GM10847 (cell line): ENCODE results near the gene ENDOD1.
"Not testable (repeated sequence)": the region's sequence is repeated elsewhere in the genome, so short reads cannot be mapped to it uniquely, and the experiment has no call there.

ENCODE experiments used
- POLR2A ChIP-seq: IDR thresholded peaks from 2 replicates; pipeline ENCODE4 v1.6.1; 2011; ENCODE audit not compliant: insufficient read length; ENCODE audit errors: extremely low read depth

Gene ENDOD1, protein sequence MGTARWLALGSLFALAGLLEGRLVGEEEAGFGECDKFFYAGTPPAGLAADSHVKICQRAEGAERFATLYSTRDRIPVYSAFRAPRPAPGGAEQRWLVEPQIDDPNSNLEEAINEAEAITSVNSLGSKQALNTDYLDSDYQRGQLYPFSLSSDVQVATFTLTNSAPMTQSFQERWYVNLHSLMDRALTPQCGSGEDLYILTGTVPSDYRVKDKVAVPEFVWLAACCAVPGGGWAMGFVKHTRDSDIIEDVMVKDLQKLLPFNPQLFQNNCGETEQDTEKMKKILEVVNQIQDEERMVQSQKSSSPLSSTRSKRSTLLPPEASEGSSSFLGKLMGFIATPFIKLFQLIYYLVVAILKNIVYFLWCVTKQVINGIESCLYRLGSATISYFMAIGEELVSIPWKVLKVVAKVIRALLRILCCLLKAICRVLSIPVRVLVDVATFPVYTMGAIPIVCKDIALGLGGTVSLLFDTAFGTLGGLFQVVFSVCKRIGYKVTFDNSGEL

DNA sequence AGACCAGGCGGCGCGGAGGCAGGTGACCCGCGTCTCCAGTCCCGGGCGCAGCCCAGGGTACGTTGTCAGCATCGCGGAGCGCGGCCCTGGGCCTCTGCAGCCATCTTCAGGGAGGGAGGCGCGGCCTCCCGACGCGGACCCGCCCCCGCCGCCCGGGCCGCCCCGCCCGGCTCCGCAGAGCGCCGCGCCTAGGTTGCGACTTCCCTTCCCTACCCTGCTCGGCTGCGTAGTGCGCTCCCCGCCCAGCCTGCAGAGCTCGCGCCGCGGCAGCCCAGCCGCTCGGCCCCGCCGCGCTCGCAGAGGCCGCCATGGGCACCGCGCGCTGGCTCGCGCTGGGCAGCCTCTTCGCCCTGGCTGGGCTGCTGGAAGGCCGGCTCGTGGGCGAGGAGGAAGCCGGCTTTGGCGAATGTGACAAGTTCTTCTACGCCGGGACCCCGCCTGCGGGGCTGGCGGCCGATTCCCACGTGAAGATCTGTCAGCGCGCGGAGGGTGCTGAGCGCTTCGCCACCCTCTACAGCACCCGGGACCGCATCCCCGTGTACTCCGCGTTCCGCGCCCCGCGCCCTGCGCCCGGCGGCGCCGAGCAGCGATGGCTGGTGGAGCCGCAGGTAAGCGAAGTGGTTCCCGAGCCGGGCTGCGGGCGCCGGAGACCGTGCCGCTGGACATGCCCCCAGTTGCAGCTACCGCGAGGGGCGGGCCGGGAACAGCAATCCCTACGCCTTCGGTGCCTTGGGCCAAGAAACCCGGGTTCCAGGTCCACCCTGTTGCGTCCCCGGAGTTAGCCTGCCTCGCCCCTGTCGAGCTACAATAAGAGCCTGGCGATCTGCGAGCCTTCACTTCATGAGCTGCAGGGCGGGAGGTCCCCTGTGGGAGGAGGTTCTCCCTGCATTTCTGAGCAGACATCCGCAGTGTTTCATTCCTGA lies at the start of gene ENDOD1:
ENDOD1 (plus strand) TSS at position 227 of the 923 bp plus-strand sequence; CDS start at position 309, 82 bp downstream.
- peak; percentile 90 for TF ChIP-seq POLR2A

- no peak for TF ChIP-seq POLR2A
Observed at GRCh38 chr11:95042239-95042638, 47.4 kb upstream of the ENDOD1 start.

- TF ChIP-seq POLR2A, result no peak
Observed at GRCh38 chr11:95042906-95043305, 46.7 kb upstream of the ENDOD1 start.

DNA sequence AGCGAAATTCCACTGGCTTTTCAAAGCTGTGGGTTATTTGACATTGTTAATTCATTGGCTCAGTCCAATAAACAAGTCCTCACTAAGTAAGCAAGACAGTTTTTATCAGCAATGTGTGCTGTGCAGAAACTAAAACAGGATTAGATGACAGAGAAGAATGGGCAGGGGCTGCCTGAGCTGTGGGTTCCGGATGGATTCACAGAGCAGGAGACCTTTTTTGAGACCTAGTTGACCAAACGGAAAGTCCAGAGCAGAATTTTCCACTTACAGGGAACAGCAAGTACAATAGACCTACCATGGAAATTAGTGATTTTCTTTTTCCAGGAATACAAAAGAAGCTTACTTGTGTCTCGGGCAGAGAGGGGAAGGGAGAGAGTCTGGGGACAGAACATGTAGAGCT lies 45.6 kb upstream of the ENDOD1 start:
- no peak for TF ChIP-seq POLR2A

GRCh38 chr11:95045812-95046211 lies 43.8 kb upstream of the ENDOD1 start:
- no peak for TF ChIP-seq POLR2A

DNA sequence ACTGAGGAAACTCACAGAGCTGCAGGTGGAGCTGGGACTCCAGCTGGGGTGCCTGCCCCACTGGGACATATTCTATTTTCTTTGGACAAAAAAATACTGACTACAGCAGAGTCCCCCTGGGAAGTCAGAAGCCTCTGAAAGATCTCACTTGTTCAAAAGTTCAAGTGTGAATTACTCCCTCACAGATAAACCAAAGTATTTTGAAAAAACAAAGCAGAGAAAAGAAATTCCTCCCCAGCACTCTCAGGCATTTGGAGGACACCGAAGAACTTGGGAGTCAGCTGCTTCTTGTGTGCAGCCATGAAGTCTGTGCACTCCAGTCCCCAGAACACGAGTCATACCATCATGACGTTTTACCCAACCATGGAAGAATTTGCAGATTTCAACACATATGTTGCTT lies 40.5 kb upstream of the ENDOD1 start, which contains the start of gene KDM4F:
KDM4F (plus strand) TSS at position 301 of the 400 bp plus-strand sequence.
- not testable (repeated sequence) for TF ChIP-seq POLR2A

- no peak for TF ChIP-seq POLR2A
Observed at GRCh38 chr11:95050595-95051202, 38.9 kb upstream of the ENDOD1 start.

GRCh38 chr11:95054356-95054755 lies 35.3 kb upstream of the ENDOD1 start:
- TF ChIP-seq POLR2A, result no peak

DNA sequence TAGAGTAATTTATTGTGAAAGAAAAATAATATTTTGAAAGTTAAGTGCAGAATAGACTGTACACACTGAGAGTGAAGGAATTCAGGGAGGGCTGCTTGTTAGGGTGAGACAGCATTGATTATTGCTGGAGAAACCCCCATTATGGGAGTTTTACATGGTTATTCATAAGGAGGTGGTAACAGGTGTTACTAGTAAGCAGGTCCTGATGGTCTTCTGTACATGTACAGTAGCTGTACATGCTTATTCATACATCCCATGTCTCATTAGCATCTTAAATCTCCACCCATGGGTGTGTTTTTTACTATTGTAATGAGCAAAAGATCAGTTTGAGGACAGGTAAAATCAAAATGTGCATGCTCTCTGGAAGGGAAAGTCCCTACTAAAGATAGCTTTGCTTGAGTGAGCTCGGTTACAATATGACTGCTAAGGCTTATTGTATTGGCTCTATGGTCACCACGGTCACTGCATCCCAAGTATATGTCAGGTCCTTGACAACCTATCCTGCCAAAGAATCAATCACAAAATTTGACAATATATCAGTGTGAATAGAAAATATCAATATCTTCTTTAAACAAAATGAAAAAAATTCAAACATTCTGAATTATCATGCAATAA lies 34.3 kb upstream of the ENDOD1 start:
- no peak for TF ChIP-seq POLR2A

GRCh38 chr11:95057959-95058358 lies 31.7 kb upstream of the ENDOD1 start:
- TF ChIP-seq POLR2A, result no peak

DNA sequence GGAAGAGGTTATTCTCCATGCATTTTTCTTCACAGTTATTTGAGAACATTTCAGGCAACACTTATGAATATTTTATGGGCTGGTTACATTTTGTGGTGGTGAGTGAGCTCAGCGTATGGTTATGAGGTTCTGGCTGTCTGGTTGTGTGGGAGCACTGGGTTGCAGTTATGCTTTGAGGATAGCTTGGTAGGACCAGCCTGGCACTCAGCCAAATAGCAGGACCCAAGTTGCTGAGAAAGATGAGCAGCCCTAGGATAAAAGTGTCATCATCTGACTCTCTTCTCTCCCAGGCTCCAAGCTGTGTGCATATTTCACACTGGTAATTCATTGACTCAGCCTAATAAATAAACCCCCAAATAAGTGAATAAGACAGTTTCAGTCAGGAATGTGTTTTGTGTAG lies 31.0 kb upstream of the ENDOD1 start:
- TF ChIP-seq POLR2A, result no peak

GRCh38 chr11:95059046-95059445 lies 30.6 kb upstream of the ENDOD1 start:
- TF ChIP-seq POLR2A, result no peak

DNA sequence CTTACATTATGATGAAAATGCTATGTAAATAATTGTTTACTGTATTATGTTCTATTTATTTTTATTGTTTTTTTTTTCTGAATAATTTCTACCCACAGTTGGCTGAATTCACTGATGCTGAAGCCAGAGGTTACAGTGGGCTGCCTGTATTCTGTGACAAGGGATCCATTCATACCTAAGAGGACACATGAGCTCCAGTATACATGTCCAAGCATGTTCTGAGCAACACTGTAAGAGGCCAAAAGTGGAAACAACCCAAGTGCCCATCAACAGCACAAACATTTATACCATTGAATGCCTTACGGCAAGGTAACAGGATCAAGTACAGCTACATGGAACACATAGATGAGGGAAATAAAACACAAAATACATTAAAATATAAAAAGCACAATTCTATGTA lies 24.3 kb upstream of the ENDOD1 start:
- no peak for TF ChIP-seq POLR2A

GRCh38 chr11:95066716-95067038 lies 23.0 kb upstream of the ENDOD1 start, which contains the start of gene SRSF8:
SRSF8 (plus strand) TSS chr11:95066919; CDS start chr11:95067227, 308 bp downstream.
- TF ChIP-seq POLR2A, result no peak

GRCh38 chr11:95067039-95067840 lies 22.4 kb upstream of the ENDOD1 start:
- TF ChIP-seq POLR2A, result peak; percentile 66

DNA sequence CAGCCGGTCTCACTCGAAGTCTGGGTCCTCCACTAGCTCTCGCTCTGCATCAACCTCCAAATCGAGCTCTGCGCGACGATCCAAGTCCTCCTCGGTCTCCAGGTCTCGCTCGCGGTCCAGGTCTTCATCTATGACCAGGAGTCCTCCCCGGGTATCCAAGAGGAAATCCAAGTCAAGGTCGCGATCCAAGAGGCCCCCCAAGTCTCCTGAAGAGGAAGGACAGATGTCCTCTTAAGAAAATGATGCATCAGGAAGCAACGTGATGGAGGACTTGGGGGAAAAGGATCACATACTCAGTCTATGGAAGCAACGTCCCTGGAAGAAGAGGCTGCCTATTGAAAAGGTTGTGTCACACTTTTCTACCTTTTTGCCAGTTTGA lies 21.8 kb upstream of the ENDOD1 start:
- no peak for TF ChIP-seq POLR2A
